Activated CD8-positive, alpha-beta memory T cell treated with anti-CD3 and anti-CD28 coated beads, Interleukin-2, amount 50 U/mL, for 24 hours (primary cell): ENCODE results near the gene SYTL2.
"Not testable (repeated sequence)": the region's sequence is repeated elsewhere in the genome, so short reads cannot be mapped to it uniquely, and the experiment has no call there.

Experiments used
- DNase-seq: peaks from one replicate; pipeline ENCODE4 v3.0.0-alpha.2; 2020; ENCODE audit errors: extremely low read depth

The SYTL2 gene

GRCh38 chr11:85682330-85683305 lies 128.3 kb downstream of the SYTL2 start:
- DNase-seq, result peak; percentile 28

GRCh38 chr11:85680897-85681296 lies 130.0 kb downstream of the SYTL2 start:
- no peak for DNase-seq

- no peak for DNase-seq
Observed at GRCh38 chr11:85679576-85679975, 131.4 kb downstream of the SYTL2 start.

- no peak for DNase-seq
Observed at GRCh38 chr11:85673393-85673792, 137.5 kb downstream of the SYTL2 start.

- no peak for DNase-seq
Observed at GRCh38 chr11:85672105-85672902, 138.6 kb downstream of the SYTL2 start.

GRCh38 chr11:85670949-85671663 lies 139.8 kb downstream of the SYTL2 start:
- DNase-seq, result not testable (repeated sequence)

GRCh38 chr11:85668157-85668556 lies 142.8 kb downstream of the SYTL2 start:
- DNase-seq, result no peak

GRCh38 chr11:85666687-85667086 lies 144.3 kb downstream of the SYTL2 start:
- no peak for DNase-seq

GRCh38 chr11:85665733-85666132 lies 145.2 kb downstream of the SYTL2 start:
- DNase-seq, result no peak

- DNase-seq, result peak; percentile 85
Observed at GRCh38 chr11:85664615-85665481, 146.1 kb downstream of the SYTL2 start, which contains the start of gene CREBZF. Gene CREBZF, minus strand, starts transcription at chr11:85665129. Its CDS starts 254 bp downstream, at chr11:85664875.

- peak; percentile 61 for DNase-seq
Observed at GRCh38 chr11:85663753-85664614, 147.0 kb downstream of the SYTL2 start.

GRCh38 chr11:85663080-85663752 lies 147.7 kb downstream of the SYTL2 start:
- no peak for DNase-seq

GRCh38 chr11:85661972-85662664 lies 148.8 kb downstream of the SYTL2 start:
- DNase-seq, result no peak

- no peak for DNase-seq
Observed at GRCh38 chr11:85658180-85658579, 152.8 kb downstream of the SYTL2 start.

- DNase-seq, result no peak
Observed at GRCh38 chr11:85656777-85657176, 154.2 kb downstream of the SYTL2 start.

GRCh38 chr11:85654343-85654742 lies 156.6 kb downstream of the SYTL2 start:
- DNase-seq, result not testable (repeated sequence)

GRCh38 chr11:85652786-85653447 lies 158.0 kb downstream of the SYTL2 start:
- no peak for DNase-seq

- no peak for DNase-seq
Observed at GRCh38 chr11:85651118-85651517, 159.8 kb downstream of the SYTL2 start.
